Right lobe of liver (tissue), 6 donors: ENCODE data around the gene PTPN5. TPM values are rescaled to one million over a fixed set of nuclear protein-coding genes. Genes with fewer than 3 reads are reported as not detected.

Experiments used
- ATAC-seq, 4 donors: fragments of 200-7000 bp; cut with Tn5 transposase; one replicate each; pipeline ENCODE4 v1.9.1; 2020; ENCODE audit warnings: mild to moderate bottlenecking in 4 of 4, moderate library complexity in 4 of 4
- DNase-seq, 3 donors: peaks; one replicate each; pipeline ENCODE4 v3.0.0-alpha.2; 2020
- H3K27ac ChIP-seq, 3 donors: fragments of 200-600 bp; one replicate each; pipeline ENCODE4 v1.8.0; 2022
- H3K27me3 ChIP-seq, 2 donors: fragments of 200-600 bp; one replicate each; pipeline ENCODE4 v1.8.0; 2022
- H3K36me3 ChIP-seq, 4 donors: fragments of 200-600 bp; sonication (generic) in 1 of 4; one replicate each; pipeline versions ENCODE4 v1.5.1 to v1.8.0; 2017 to 2022; ENCODE audit warnings: control low read depth in 1 of 4
- H3K4me1 ChIP-seq, 4 donors: fragments of 200-600 bp; sonication (generic) in 1 of 4; one replicate each; pipeline versions ENCODE4 v1.5.1 to v1.8.0; 2017 to 2022; ENCODE audit warnings: control low read depth in 1 of 4
- H3K4me3 ChIP-seq, 3 donors: fragments of 200-600 bp; one replicate each; pipeline ENCODE4 v1.8.0; 2022
- H3K9me3 ChIP-seq, 4 donors: fragments of 200-600 bp; sonication (generic) in 1 of 4; one replicate each; pipeline versions ENCODE4 v1.5.1 to v1.8.0; 2017 to 2022; ENCODE audit warnings: control low read depth in 1 of 4
- CTCF ChIP-seq, 4 donors: fragments of 200-600 bp in 3 of 4; fragments of 450-650 bp in 1 of 4; IDR thresholded peaks; one replicate each; pipeline versions ENCODE4 v1.5.1 to v1.8.0; 2016 to 2022; ENCODE audit warnings: antibody characterized with exemption in 4 of 4, mild to moderate bottlenecking in 2 of 4
- POLR2A ChIP-seq: fragments of 450-650 bp; IDR thresholded peaks from one replicate; pipeline ENCODE4 v1.6.1; 2017; ENCODE audit warnings: antibody characterized with exemption, mild to moderate bottlenecking
- WGBS: methylation state at CpG from one replicate; pipeline ENCODE4 v1.1.6; 2018; ENCODE audit warnings: low coverage, low lambda C conversion rate; ENCODE audit not compliant: insufficient coverage; ENCODE audit errors: missing lambda C conversion rate; 5-methylcytosine and 5-hydroxymethylcytosine counted together
- intact Hi-C, 2 donors: fragments of 100-400 bp; cut with DNase I; formaldehyde crosslinking; loops; one replicate each; pipeline versions ENCODE4 v1.11.2 to v1.14.1; 2022
- total RNA-seq, 6 experiments: library from RNA; depleted of rRNA in 2 of 6; stranded (reverse); fragments of >200 nt in 2 of 6; fragmentation: NEBNext Ultra II Directional in 3 of 6; extraction: Animal tissue kit (Norgen Biotek cat#: 25700) in 3 of 6; gene quantifications; one replicate each; pipeline versions ENCODE4 v1.1.0 to v1.2.4, GENCODE V29; 2016 to 2023
- donor health status: DM: no; HTN: yes; CAD: no.
- donor health status: DM: no; HTN: no; CAD: no.
- donor health status: DM: no; HTN: no; CAD: no.
- donor health status: DM: no; HTN: yes; CAD: no.
- donor health status: DM: no; HTN: yes; CAD: no.

PTPN5 gene
- total RNA-seq, 6 experiments from 2014 or later = not detected

DNA sequence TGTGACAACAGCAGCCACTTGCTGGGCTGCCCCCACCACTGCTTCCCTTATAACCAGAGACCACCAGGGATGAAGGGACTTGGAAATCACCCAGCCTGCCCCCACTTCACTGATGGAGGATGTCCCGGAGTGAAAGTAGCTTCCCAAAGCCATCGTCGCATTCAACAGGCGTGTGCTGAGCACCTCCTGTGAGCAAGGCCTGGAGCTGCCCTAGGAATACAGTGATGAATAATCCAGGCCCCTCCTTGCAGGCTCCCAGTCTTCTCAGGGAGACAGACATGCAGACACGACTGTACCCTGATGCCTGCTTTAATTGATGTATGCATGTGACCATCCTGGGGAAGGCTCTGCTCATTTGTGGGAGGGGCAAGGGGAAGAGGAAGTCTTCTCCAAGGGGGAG lies 22.6 kb downstream of the PTPN5 start:
- intact Hi-C loops = no loop called here
- TF ChIP-seq CTCF (IDR thresholded peaks at IDR 0.05) (no peak), POLR2A (no peak)
- ATAC-seq = no peak
- H3K4me1 ChIP-seq = no peaks in the 10 kb centered on the region
- H3K4me3 ChIP-seq = no peak overlapping the region
- no CpG with 5 or more reads among the region's 5 CpGs for WGBS
- H3K27ac ChIP-seq = no peak overlapping the region
- H3K36me3 ChIP-seq = no peaks in the 10 kb centered on the region
- H3K9me3 ChIP-seq = no peaks in the 10 kb centered on the region
- H3K27me3 ChIP-seq = no peaks in the 10 kb centered on the region
- no peak for DNase-seq

DNA sequence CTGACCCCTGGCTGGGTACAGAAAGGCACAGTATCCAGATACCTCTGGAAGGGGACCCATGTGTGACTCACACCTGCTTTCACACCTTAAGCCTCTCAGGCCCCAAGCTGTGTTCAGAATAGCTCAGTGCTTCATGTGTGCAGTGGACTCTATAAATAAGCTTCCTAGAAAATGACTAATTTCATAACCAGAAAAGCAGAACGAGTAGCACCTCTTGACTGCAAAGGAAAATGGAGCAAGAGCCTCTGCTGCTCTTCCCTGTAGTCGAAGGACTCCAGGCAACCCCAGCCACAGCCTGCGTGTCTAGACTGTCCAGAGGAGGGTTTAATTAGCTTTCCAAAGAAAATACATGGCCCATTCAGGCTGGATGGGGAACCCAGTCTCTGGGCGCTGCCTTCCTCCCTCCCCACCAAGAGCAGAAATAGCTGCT lies 23.1 kb downstream of the PTPN5 start:
- intact Hi-C loops = no loop called here
- TF ChIP-seq CTCF (IDR thresholded peaks at IDR 0.05) (no peak), POLR2A (no peak)

GRCh38 chr11:18766015-18766414 lies 25.6 kb downstream of the PTPN5 start:
- intact Hi-C loops = no loop called here
- TF ChIP-seq CTCF (IDR thresholded peaks at IDR 0.05) (no peak), POLR2A (no peak)
- no peak for ATAC-seq
- Histone ChIP-seq H3K36me3 (no peaks in the 10 kb centered on the region), H3K27ac (no peak overlapping the region), H3K27me3 (no peaks in the 10 kb centered on the region), H3K4me3 (no peak overlapping the region), H3K4me1 (no peaks in the 10 kb centered on the region), H3K9me3 (no peaks in the 10 kb centered on the region)
- DNase-seq = no peak
- WGBS = 80% methylated on average over 1 of the region's 2 CpGs

More for the DNA sequence above, 23.1 kb downstream of the PTPN5 start:
- Histone ChIP-seq H3K9me3 (no peaks in the 10 kb centered on the region), H3K27me3 (no peaks in the 10 kb centered on the region), H3K36me3 (no peaks in the 10 kb centered on the region), H3K4me1 (no peaks in the 10 kb centered on the region), H3K4me3 (no peak overlapping the region), H3K27ac (no peak overlapping the region)
- peak in 1 of 4 donors; percentile 12 for ATAC-seq
- 52% methylated on average over 3 of the region's 4 CpGs for WGBS
- no peak for DNase-seq

DNA sequence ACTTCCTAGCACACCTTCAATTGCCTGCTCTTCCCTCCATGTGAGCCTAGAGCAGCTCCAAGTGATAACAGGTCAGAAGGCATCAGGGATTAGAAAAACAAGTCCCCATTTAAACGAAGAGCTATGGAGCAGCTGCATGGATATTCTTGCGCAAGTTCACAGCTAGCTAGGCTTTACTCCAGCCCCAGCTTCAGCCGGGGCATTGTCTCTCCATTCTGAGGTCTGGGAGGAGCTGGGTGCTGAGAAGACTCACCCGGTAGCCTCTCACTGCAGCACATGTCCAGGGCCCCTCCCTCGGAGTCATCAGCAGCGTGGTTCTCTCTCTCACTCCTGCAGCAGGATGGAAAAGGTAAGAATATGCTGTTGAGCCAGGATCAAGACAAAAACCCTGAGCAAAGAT lies 26.0 kb downstream of the PTPN5 start:
- no peaks in the 10 kb centered on the region for H3K27me3 ChIP-seq
- TF ChIP-seq CTCF (IDR thresholded peaks at IDR 0.05) (no peak), POLR2A (no peak)
- no peak for ATAC-seq
- no peak overlapping the region for H3K27ac ChIP-seq
- H3K4me1 ChIP-seq = no peaks in the 10 kb centered on the region
- intact Hi-C loops = no loop called here
- no peak overlapping the region for H3K4me3 ChIP-seq
- no peaks in the 10 kb centered on the region for H3K9me3 ChIP-seq
- WGBS = 37% methylated on average over 5 of the region's 6 CpGs
- H3K36me3 ChIP-seq = no peaks in the 10 kb centered on the region
- DNase-seq = no peak

DNA sequence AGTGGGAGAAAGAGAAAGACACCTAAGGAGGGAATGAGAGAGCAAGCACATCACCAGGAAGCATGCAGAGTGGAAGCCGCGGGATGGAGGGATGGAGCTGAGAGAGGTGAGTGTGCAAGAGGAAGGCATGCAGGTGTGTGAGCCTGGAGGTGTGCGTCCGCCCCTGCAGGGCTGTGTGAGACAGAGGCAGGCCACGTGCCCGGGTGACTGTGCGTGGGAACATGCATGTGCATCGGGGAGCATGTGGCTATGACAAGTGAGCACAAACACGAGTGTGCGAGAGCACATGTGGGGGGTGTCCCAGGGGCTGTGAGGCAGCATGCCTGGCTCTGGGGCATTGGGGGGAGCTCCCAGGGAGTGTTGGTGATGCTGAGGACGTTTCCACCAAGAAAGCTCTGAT lies 29.9 kb downstream of the PTPN5 start:
- no peak for ATAC-seq
- TF ChIP-seq CTCF (IDR thresholded peaks at IDR 0.05) (no peak), POLR2A (no peak)
- Histone ChIP-seq H3K4me3 (no peak overlapping the region), H3K4me1 (no peaks in the 10 kb centered on the region), H3K36me3 (no peaks in the 10 kb centered on the region), H3K9me3 (no peaks in the 10 kb centered on the region), H3K27ac (no peak overlapping the region), H3K27me3 (no peaks in the 10 kb centered on the region)
- no peak for DNase-seq
- 86% methylated on average over 3 of the region's 11 CpGs for WGBS
- intact Hi-C loops = no loop called here
